Endothelial cell of umbilical vein (primary cell): ENCODE data around the gene MUC4. TPM values are rescaled to one million over a fixed set of nuclear protein-coding genes. Genes with fewer than 3 reads are reported as not detected.

Experiments used
- BruUV-seq: library from RNA; stranded (reverse); fragments of 400-500 nt; replicated peaks from 2 replicates; lab custom pipeline; 2021; lab: Mats Ljungman, UMichigan
- CTCF ChIA-PET: fragments of 300-600, 350-600 bp; sonication (Branson Sonifier 250); formaldehyde crosslinking; loops from one replicate; lab custom pipeline; 2021; ENCODE audit warnings: antibody characterized with exemption, inconsistent platforms; lab: Charles Lee
- POLR2A ChIA-PET: fragments of 300-600, 350-600 bp; sonication (Branson Sonifier 250); formaldehyde crosslinking; loops from one replicate; lab custom pipeline; 2021; ENCODE audit warnings: antibody characterized with exemption, inconsistent platforms; lab: Charles Lee
- DNase-seq: peaks from one replicate; pipeline ENCODE4 v3.0.0-alpha.2; 2011; ENCODE audit warnings: low read depth, low spot score
- FAIRE-seq: peaks from 2 replicates; lab custom pipeline; 2011; peaks lifted over from hg19 to GRCh38; lab: Jason Lieb, UNC
- H2AFZ ChIP-seq: 2 replicates; pipeline ENCODE4 v1.6.0; 2012; ENCODE audit warnings: low read depth, low read length, control low read depth, inconsistent platforms
- H3K27ac ChIP-seq: 2 replicates; pipeline ENCODE4 v1.5.1; 2011; ENCODE audit warnings: low read depth, mild to moderate bottlenecking, control low read depth, low read length, moderate library complexity; ENCODE audit not compliant: insufficient read depth
- H3K27me3 ChIP-seq, 2 experiments: 2 replicates each; pipeline versions ENCODE4 v1.6.0 to v1.6.1; 2011; ENCODE audit warnings: low read length in 2 of 2, mixed read lengths in 1 of 2; ENCODE audit not compliant: control insufficient read depth in 2 of 2, insufficient read depth in 2 of 2
- H3K36me3 ChIP-seq, 2 experiments: 2 replicates in 1 of 2; 3 replicates in 1 of 2; pipeline ENCODE4 v1.5.1; 2011; ENCODE audit warnings: low read length in 2 of 2, mild to moderate bottlenecking in 1 of 2, moderate library complexity in 1 of 2; ENCODE audit not compliant: control insufficient read depth in 2 of 2, insufficient read depth in 2 of 2; ENCODE audit errors: extremely low read depth in 1 of 2
- H3K4me1 ChIP-seq: 3 replicates; pipeline ENCODE4 v1.5.1; 2011; ENCODE audit warnings: mild to moderate bottlenecking, low read length; ENCODE audit not compliant: control insufficient read depth, insufficient read depth; ENCODE audit errors: extremely low read depth
- H3K4me2 ChIP-seq: 2 replicates; pipeline ENCODE4 v1.6.1; 2011; ENCODE audit warnings: low read length, control low read depth, mixed read lengths; ENCODE audit not compliant: insufficient read depth
- H3K4me3 ChIP-seq, 3 experiments: fragments of 200-600 bp in 1 of 3; sonication (generic), shearing (Covaris generic) in 1 of 3; replicated peaks in 1 of 3; 2 replicates each; pipeline ENCODE4 v1.5.1; 2011 to 2016; ENCODE audit warnings: control low read depth in 3 of 3, low read length in 3 of 3, mild to moderate bottlenecking in 2 of 3, inconsistent platforms in 1 of 3, low read depth in 1 of 3, moderate library complexity in 1 of 3; ENCODE audit not compliant: insufficient read depth in 1 of 3
- H3K79me2 ChIP-seq: 2 replicates; pipeline ENCODE4 v1.6.0; 2012; ENCODE audit warnings: low read length, inconsistent platforms; ENCODE audit not compliant: control insufficient read depth, insufficient read depth
- H3K9ac ChIP-seq: replicated peaks from 2 replicates; pipeline ENCODE3; 2011; ENCODE audit warnings: low read length, control low read depth; ENCODE audit not compliant: insufficient read depth; ENCODE audit errors: extremely low read depth
- H3K9me1 ChIP-seq: replicated peaks from 3 replicates; pipeline ENCODE4 v1.6.0; 2011; ENCODE audit warnings: mild to moderate bottlenecking, low read length; ENCODE audit not compliant: control insufficient read depth, insufficient read depth; ENCODE audit errors: extremely low read depth
- H3K9me3 ChIP-seq: replicated peaks from 2 replicates; pipeline ENCODE4 v1.5.1; 2012; ENCODE audit warnings: low read length, inconsistent platforms; ENCODE audit not compliant: control insufficient read depth, insufficient read depth
- H4K20me1 ChIP-seq: replicated peaks from 2 replicates; pipeline ENCODE3; 2011; ENCODE audit warnings: mild to moderate bottlenecking, low read length; ENCODE audit not compliant: control insufficient read depth, insufficient read depth; ENCODE audit errors: extremely low read depth
- CTCF ChIP-seq, 2 donors: IDR thresholded peaks; 1 replicate in 1 of 2; 2 replicates in 1 of 2; pipeline ENCODE4 v1.5.1; 2011; ENCODE audit warnings: low read length in 2 of 2, mild to moderate bottlenecking in 2 of 2, moderate library complexity in 2 of 2, control low read depth in 1 of 2, inconsistent platforms in 1 of 2, low read depth in 1 of 2; ENCODE audit not compliant: insufficient read depth in 1 of 2; ENCODE audit errors: extremely low read depth in 1 of 2
- EZH2 ChIP-seq: IDR thresholded peaks from 2 replicates; pipeline ENCODE4 v1.6.1; 2012; ENCODE audit warnings: borderline replicate concordance, low read depth, mild to moderate bottlenecking, moderate library complexity, low read length, inconsistent platforms; ENCODE audit not compliant: severe bottlenecking
- FOS ChIP-seq: IDR thresholded peaks from 2 replicates; pipeline ENCODE4 v1.6.1; 2011; ENCODE audit warnings: mild to moderate bottlenecking, low read length, moderate library complexity, borderline replicate concordance; ENCODE audit not compliant: insufficient read depth
- GATA2 ChIP-seq: IDR thresholded peaks from 2 replicates; pipeline ENCODE4 v1.7.0; 2011; ENCODE audit warnings: low read depth, mild to moderate bottlenecking, moderate library complexity, mixed read lengths, low read length; ENCODE audit not compliant: insufficient read length, insufficient read depth
- JUN ChIP-seq: IDR thresholded peaks from 2 replicates; pipeline ENCODE4 v1.6.1; 2011; ENCODE audit warnings: borderline replicate concordance, low read depth; ENCODE audit not compliant: insufficient read length, insufficient read depth
- MAX ChIP-seq: IDR thresholded peaks from 2 replicates; pipeline ENCODE4 v1.6.1; 2011; ENCODE audit not compliant: insufficient read depth, insufficient read length
- MYC ChIP-seq: IDR thresholded peaks from one replicate; pipeline ENCODE4 v1.6.1; 2011; ENCODE audit warnings: mild to moderate bottlenecking, low read depth, low read length
- POLR2A ChIP-seq: IDR thresholded peaks from 2 replicates; pipeline ENCODE4 v1.6.1; 2012; ENCODE audit warnings: low read depth, mild to moderate bottlenecking, control low read depth, low read length
- POLR2AphosphoS5 ChIP-seq: IDR thresholded peaks from 2 replicates; pipeline ENCODE4 v1.6.1; 2012; ENCODE audit warnings: low read depth, mild to moderate bottlenecking, control low read depth, low read length, moderate library complexity; ENCODE audit not compliant: insufficient read depth
- dilution Hi-C: fragments of 300-500 bp; cut with MboI; formaldehyde crosslinking; loops from one replicate; pipeline ENCODE4 v1.15.0; 2019; ENCODE audit warnings: low sequenced_read_pairs; ENCODE audit not compliant: extremely low pct_ligation_motif_present
- intact Hi-C: fragments of 100-400 bp; cut with micrococcal nuclease; formaldehyde crosslinking; loops from one replicate; pipeline ENCODE4 v1.10.0; 2022
- polyA plus RNA-seq, 4 experiments: library from polyadenylated mRNA; depleted of rRNA in 3 of 4; stranded (reverse) in 3 of 4; unstranded in 1 of 4; fragments of >200 nt; gene quantifications; 2 replicates each; pipeline versions ENCODE4 v1.2.1 to v1.2.3, GENCODE V29; 2011 to 2012; ENCODE audit warnings: missing spikeins in 1 of 4
- total RNA-seq: library from RNA; stranded (reverse); gene quantifications from 2 replicates; pipeline ENCODE4 v1.2.3, GENCODE V29; 2021

MUC4 gene
- total and polyA plus RNA-seq, 2 donors (not counting 3 experiments of a cell fraction or from before 2014, with no cell fraction given): 0.04 TPM; not detected in 1

- ChIA-PET CTCF (no interaction called here), POLR2A (no interaction called here)
- H2AFZ ChIP-seq: no peak overlapping the region
- H3K9me3 ChIP-seq: no peaks in the 10 kb centered on the region
- H3K27me3 ChIP-seq: peaks cover 0 to 3% of the 10 kb centered on the region in 2 experiments
- H4K20me1 ChIP-seq: no peaks in the 10 kb centered on the region
- H3K9ac ChIP-seq: no peak overlapping the region
- peaks cover 3% of the 10 kb centered on the region for H3K4me1 ChIP-seq
- no peak overlapping the region for H3K27ac ChIP-seq
- H3K36me3 ChIP-seq: no peaks in the 10 kb centered on the region
- dilution Hi-C loops (no loop called here), intact Hi-C loops (no loop called here)
- TF ChIP-seq EZH2: no peak
- TF ChIP-seq GATA2: no peak
- TF ChIP-seq MYC: no peak
- no peak for TF ChIP-seq JUN
- no peak for TF ChIP-seq CTCF (IDR thresholded peaks at IDR 0.05; ENCODE audit: extremely low read depth in 1 of 2, insufficient read depth in 1 of 2, low read depth in 1 of 2, low read length in 2 of 2)
- TF ChIP-seq FOS: no peak
- TF ChIP-seq POLR2A: no peak
- no peak for TF ChIP-seq MAX
- TF ChIP-seq POLR2AphosphoS5: no peak
- no TSS peak for BruUV-seq
- H3K9me1 ChIP-seq: no peaks in the 10 kb centered on the region
- DNase-seq (no peak), FAIRE-seq (no peak)
- H3K4me2 ChIP-seq: no peak overlapping the region
- H3K79me2 ChIP-seq: no peaks in the 10 kb centered on the region
- H3K4me3 ChIP-seq: no peak overlapping the region
Observed at GRCh38 chr3:195752546-195753331, 59.0 kb downstream of the MUC4 start.
